OCI-LY7 (cell line): ENCODE data around the gene ANAPC16.

Experiments
- EZH2phosphoT487 ChIP-seq: fragments of 200-600 bp; sonication (generic); IDR thresholded peaks from 2 replicates; pipeline ENCODE4 v1.6.1; 2018; ENCODE audit warnings: low read depth, borderline replicate concordance, mild to moderate bottlenecking, mixed run types, antibody characterized with exemption, low read length, moderate library complexity, mixed read lengths
- TF ChIP-seq, protein P1 (sequence below): fragments of 200-600 bp; sonication (generic); conservative IDR thresholded peaks from 2 replicates; pipeline ENCODE4 v1.5.1; 2014; ENCODE audit warnings: mild to moderate bottlenecking, antibody characterized with exemption, low read length, moderate library complexity, mixed read lengths

GRCh38 chr10:72176701-72177100 is 39.1 kb upstream of the ANAPC16 start:
- TF ChIP-seq, protein P1, sequence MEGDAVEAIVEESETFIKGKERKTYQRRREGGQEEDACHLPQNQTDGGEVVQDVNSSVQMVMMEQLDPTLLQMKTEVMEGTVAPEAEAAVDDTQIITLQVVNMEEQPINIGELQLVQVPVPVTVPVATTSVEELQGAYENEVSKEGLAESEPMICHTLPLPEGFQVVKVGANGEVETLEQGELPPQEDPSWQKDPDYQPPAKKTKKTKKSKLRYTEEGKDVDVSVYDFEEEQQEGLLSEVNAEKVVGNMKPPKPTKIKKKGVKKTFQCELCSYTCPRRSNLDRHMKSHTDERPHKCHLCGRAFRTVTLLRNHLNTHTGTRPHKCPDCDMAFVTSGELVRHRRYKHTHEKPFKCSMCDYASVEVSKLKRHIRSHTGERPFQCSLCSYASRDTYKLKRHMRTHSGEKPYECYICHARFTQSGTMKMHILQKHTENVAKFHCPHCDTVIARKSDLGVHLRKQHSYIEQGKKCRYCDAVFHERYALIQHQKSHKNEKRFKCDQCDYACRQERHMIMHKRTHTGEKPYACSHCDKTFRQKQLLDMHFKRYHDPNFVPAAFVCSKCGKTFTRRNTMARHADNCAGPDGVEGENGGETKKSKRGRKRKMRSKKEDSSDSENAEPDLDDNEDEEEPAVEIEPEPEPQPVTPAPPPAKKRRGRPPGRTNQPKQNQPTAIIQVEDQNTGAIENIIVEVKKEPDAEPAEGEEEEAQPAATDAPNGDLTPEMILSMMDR = no peak
- no peak for TF ChIP-seq EZH2phosphoT487
